HG03575 (cell line): ENCODE measurements around the gene ZNF423.
"Not testable (repeated sequence)": the region's sequence is repeated elsewhere in the genome, so short reads cannot be mapped to it uniquely, and the experiment has no call there.

Experiments used
- ATAC-seq: cut with Tn5 transposase; IDR thresholded peaks from one replicate; pipeline ENCODE4 v1.9.1; 2021; ENCODE audit not compliant: unreplicated experiment, insufficient number of reproducible peaks, low FRiP score; ENCODE audit errors: extremely low read depth

ZNF423 gene

DNA sequence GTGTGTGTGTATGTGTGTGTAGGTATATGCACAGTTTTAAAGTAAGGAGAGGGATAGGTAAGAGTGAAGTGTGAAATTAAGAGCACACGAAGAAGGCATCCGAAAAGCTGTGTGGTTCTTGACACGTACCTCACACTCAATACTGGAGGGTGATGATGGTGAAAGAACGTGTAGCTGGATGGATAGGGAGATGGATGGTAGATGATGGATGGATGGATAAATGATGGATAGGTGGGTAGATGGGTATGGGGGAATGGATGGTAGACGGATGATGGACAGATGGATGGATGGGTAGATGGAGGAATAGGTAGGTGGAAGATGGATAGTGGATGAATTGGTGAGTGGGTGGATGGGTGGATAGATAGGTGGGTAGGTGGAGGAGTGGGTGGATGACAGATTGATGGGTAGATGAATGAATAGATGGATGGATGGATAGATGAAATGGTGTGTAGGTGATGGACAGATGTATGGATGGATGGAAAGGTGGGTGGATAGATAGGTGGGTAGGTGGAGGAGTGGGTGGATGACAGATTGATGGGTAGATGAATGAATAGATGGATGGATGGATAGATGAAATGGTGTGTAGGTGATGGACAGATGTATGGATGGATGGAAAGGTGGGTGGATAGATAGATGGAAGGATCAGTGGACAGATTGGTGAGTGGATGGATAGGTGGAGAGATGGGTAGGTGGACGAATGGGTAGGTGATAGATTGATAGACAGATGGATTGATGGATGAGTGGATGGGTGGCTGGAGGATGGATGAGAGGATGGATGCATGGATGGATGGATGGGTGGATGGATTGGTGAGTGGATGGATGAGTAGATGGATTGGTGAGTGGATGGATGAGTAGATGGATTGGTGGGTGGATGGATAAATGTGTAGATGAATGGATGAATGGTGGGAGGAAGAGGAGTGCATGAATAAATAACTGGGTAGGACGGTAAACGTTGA is 349.6 kb downstream of the ZNF423 start:
- ATAC-seq, result not testable (repeated sequence)

DNA sequence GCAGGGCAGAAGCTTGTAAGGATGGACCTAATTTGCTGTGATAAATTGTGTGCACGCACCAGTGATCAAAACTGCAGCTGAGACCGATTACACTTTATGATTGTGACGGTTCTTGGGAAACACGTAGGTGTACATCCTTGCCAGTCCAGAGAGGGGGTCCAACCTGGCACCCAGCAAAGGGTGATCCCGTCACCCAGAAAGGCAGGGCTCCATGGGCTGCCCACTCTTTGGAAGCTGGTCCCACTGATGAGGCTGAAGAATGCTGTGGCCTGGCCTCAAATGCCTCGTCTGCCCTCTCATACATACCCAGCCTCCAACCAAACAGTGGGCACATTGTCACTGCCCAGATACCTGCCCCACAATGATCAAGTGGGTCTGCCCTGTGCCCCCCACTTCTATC is 350.4 kb downstream of the ZNF423 start:
- ATAC-seq, result no peak

DNA sequence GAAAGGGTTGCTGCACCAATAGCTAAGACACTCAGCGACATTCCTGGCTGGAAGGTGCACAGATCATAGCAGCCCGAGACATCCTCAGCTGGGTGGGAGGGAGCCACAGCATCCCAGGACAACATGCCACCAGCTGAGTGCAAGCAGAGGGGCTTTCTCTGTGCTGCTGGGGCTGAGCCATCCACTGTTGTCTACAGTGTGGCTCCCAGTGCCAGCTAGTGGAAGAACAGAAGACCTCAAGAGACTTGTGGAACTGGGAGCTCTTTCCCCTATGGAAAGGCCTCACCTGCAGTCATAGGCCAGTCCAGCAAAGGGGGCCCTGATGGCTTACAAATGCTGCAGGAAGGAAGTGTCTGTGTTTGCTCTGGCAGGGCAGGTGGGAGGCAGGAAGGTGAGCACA is 351.3 kb downstream of the ZNF423 start:
- ATAC-seq, result no peak

DNA sequence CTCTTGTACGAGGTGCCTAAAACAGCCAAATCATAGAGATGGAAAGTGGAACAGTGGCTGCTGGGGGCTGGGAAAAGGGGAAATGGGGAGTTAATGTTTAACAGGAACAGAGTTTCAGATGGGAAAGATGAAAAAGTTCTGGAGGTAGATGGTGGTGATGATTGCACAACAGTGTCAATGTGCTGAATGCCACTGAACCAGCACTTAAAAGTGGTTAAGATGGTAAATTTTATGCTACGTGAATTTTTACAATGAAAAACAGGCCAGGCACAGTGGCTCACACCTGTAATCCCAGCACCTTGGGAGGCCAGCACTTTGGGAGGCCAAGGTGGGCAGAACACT is 351.9 kb downstream of the ZNF423 start:
- no peak for ATAC-seq

DNA sequence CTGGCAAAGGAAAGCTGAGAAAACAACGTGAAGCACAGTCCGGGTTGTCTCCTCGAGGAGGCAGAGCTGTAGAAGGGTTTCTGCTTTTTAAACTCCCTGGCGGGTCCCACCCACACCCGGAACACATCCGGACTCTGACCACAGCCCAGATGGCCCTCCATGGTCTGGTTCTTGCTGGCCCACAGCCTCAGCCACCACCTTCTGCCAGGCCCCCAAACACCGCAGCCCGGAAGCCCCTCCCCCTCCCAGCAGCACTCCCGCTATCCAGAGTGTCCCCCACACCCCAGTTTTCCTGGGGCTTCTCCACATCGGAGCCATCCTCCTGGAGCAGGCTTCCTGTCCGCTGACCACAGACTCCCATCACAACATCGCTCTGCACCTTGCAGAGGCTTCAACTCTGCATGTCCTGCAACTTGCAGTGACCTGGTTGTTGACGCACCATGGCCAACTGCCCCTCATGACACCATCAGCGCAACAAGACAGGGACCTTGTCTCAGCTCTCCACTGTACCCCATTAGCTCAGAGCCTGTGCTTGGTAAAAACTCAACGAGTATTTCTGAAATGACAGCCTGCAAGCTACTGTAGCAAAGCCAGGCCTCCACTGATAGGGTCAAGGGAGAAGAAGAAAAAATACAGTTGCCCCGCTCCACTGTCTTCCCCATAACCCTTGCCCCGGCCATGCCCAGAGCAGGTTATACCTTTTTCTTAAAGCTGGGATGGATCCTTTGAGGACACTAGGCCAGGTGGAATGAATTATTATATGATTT is 352.5 kb downstream of the ZNF423 start:
- no peak for ATAC-seq

DNA sequence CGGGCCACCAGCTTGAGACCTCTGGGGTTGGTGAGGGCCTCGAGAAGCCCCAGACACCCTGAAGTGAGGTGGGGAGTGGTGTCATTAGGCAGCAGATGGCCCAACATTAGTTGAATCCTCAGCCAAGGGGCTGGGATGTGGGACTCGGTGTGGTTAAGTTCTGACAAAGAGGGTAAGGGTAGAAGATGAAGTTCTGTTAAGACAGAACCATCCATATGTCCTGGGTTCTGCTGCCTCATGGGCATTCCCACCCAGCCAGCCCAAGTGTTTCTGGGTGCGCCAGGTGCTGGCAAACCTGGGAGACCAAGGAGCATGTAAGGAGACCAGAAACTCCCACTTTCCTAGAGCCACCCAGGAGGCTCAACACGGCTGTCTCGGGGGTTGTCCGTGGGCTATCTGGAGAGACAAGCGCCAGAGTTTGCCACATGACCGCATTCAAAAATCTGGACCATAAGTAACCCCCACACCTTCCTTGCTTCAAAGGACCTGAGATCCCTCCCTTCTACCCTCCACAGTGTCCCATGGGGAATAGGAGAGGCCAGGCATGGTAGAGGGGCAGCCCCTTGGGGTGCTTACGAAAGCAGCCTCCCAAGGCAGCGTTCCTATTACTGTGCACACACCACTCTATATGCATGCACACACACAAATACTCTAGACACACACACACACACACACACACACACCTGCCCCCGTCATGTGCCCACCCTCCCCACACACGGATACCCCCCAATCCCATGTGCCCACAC is 353.6 kb downstream of the ZNF423 start:
- no peak for ATAC-seq

DNA sequence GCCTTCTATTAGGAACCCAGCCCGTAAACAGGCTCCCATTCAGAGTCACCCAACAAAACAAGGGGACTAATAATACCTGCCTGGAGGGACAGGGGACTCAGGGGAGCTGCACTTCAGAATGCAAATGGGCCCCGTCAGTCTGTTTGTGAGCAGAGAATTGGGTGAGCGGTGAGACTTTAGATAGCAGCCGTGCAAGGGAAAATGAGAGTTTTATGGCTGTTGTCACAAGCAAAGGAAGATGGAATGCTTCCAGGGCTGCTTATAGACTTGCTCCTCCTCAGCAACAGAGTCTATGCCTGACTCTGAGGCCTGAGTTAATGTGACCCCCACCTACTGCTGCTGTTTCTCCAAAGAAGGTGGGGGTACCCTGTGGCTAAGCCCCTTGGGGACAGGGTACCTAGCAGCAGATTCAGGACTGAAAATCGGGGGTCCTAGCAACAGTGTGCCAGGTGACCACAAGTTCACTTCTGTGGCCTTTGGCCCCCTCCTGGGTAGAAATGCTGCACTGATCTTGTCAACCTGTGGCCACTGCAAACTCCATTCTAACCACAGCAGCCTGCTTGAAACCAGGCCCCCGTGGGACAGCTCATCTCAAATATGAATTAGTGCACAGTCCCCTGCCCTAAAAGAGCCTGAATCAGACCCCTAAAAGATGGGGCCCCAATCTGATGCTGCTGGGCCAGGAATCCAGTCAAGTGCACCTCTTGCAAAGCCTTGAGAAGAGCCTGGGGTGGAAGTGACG is 355.9 kb downstream of the ZNF423 start:
- ATAC-seq, result no peak

DNA sequence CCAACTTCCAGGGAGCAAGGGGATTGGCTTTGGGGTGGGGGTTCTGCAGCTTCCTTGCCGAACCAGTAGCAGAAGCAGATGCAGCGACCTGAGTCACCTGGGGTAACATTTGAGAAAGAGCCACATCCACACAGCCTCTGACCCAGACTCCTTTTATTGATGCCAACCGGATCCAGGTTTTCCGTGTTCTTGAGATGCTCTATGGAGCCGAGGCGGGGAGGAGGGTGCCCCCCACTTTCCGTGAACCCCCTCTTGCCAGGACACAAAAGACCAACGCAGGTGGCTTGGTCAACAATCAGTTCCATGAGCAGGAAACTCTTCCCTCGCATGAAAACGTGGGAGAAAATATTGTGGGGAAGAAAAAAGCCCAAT is 356.5 kb downstream of the ZNF423 start:
- no peak for ATAC-seq

DNA sequence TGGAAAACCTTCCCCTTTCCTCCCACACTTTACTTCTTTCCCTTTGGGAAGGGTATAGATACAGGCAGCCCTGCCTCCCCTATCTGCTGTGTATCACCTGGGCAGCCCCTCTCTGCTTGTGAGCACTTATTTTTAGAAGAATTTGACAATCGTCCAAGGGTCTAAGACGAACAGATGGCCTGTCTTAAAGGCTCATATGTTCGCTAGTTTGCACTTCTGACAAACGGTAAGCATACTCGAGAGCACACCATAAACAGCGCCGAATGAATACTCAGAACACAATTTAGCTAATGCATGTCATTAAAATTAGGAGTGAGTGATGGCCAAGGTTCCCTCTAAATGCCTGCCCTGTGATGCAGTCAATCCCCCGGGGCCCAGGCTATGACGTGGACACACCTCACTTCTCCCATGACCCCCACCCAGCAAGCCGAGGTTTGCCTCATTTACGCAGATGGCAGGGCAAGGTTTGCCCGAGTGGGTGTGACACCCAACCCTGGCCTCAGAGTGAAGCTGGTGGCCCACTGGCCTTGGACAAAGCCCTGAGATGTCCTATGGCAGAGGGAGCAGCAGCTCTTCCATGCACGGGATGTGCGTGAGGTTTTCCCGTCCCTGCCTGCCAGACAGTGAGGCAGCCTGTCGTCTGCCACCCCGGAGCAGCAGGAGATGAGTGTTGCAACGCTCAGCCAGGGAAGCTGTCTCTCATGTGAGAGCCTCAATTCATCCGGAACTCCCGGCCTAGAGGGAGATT is 357.1 kb downstream of the ZNF423 start:
- no peak for ATAC-seq

DNA sequence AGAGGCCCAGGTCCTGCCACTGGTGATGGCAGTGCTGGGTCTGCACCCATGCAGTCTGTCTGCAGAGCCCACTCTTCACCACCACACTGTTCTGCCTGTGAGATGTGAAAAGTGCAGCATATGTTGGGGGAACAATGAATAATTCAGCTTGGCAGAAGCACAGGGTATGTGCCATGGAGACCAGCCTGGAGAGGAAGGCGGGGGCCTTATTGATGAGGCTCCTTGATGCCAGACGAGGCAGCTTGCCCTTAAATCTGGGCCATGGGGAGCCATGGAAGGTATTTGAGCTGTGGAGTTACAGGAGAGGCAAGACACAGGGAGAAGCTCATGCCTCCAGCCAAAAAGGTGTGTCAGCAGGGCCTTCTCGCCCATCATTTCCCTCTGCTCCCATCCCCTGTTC is 357.6 kb downstream of the ZNF423 start:
- no peak for ATAC-seq

DNA sequence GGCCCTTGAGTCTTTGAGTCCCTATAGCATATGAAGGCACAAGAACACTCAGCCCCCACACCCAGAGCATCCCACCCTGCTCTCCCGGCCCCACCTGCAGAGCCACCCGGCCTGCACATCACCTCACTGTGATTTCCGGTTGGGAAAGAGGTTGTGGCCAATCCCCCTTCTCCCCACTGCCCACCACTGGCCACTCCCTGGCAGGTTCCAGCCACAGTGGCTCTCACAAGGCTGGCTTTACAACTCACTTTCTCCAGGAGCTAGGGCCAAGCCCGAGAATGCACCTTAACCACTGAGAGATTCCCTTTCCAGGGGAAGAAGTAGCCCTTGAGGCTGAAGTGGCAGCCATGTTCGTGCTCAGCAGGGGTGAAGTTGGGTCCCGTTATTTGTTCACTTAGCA is 358.4 kb downstream of the ZNF423 start:
- no peak for ATAC-seq

DNA sequence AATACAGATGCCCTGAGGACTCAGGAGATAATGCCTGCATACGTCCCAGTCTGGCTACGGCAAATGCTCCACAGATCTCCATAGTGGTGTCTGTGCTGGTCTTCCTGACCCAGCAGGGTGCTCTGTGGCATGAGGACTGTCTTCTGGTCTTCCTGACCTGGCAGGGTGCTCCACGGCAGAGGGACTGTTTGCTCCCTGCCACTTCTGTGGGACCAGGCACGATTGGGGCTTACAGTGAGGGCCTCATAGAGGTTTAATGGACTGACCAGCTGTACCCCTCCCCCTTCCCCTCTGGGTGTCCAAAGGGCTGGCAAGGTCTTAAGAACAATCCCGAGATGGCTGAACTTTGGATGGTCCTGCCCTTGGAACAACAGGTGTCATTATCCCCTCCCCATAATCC is 359.3 kb downstream of the ZNF423 start:
- no peak for ATAC-seq

DNA sequence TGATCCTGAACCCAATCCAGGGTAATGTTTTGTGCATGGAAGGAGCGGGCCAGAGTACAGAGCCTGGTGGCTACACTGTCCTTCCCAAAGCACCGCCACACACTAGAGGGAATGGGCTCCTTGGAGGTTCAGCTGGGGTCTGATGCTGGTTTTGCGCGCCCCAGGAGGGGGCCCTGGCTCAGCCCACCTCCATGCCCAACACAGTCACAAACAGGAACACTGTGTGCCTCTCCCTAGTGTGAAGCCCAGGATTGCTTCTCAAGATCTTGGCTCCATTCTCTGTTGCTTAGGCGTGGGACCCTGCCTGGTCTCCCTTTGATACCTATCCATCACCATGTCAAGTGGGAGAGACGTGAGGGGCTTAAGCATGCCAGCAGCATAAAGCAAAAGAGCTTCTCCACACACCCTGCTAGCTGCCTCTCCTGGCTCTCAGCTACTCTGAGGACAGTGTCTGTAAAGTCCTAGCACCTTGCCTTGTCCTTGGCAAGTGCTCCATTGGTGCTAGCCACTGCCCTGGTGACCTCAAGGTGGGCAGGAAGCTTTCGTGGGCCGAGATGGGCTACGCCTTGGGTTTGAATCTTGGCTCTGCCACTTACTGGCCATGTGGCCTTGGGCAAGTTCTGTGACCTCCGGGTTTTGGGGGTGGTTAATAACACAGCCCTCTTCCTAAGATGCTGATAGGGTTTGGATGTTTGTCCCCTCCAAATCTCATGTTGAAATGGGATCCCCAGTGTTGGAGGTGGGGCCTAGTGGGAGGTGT is 360.1 kb downstream of the ZNF423 start:
- ATAC-seq, result no peak

DNA sequence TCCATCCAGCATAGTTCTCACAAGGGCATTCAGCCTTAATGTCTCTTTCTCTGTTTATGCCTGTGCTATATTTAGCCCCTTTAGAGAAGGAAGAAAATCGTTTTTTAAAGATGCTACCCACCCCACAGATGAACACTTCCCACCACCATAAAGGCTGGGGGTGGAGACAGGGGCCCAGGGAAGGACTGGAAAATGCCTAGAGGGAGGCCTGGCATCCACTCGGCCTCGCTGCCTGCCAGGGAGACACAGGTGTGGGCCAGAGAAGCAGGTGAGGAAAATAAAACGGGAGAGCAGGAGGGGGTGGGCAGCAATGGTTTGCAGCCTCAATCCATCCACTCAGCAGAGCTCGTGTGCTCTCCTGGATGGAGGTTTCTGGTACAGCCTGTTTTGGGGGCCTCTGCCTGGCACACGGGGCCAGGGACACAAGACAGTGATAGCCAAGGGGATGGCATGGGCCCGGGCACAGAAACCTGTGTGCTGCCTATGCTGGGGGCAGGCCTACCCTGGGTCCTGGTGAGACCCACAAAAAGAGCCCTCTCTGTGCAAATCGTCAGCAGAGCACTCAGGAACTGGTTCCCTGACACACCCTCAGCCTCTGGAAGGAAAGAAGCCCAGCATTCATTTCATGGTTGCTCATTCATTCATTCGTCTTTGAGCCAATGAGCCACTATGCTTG is 360.9 kb downstream of the ZNF423 start:
- ATAC-seq, result no peak

DNA sequence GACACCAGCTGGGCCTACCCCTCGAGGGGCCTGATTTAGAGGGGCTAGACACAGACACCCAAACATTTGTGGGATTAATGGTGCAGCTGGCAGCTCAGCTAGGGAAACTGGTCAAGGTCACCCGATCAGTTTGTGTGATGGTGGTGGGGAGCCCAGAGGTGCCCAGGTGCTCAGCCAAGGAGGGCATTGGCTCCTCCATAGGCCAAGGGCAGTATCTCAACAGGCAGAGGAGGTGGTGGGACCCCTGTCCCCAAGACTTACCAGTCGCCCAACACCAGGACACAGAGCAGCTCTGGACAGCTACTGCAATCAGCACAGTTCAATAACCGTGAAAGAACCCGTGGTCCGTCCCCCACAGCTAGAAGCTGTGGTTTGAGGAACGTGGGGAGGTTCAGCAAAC is 361.4 kb downstream of the ZNF423 start:
- ATAC-seq, result no peak

DNA sequence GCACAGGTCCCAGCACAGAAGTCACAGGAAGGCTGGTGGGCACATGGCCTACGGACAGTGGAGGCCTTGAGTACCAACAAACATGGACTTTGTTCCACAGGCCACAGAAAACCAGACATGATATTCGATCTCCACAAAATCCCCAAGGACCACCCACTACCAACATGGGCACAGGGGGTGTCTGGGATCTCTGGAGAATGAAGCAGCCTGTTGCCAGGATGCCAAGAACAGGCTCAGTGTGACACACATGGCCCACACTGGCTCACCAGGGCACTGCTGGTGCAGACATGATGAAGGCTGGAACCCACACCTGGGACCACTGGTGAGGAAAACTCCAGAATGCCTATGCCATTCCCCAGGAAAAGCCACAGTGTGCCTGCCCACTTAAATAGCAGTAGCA is 362.1 kb downstream of the ZNF423 start:
- ATAC-seq, result no peak

DNA sequence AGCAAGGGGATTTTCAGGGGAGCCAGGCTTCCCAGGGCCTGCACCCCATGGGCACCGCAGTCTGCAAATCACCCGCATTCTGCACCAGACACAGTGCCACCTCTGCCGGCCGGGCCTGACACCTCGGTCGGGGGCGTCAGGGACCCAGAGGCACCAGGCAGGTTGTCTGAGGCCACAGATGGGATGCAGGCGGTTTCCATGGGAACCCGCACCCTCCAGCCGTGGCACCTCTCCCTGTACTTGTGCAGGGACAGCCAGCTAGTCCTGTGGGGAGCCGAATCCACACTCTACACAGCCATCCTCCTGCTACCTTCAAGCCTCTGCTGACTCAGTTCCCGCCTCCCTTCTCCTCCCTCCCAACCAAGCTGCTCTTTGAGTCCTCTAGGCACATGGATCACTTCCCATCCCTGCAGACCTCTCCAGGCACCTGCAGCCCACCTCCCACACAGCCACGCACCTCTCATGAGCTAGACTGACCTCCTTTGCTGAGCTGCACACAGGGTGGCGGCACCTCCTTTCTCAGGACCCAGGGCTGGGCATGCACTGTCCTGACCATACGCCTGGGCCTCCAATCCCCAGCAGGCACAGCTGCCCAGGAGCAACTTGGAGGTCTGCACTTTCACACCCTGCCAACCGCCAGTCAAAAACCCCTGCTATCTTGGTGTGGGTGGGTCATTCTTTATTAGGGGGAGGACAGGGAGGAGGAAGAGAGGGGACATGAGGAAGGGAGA is 362.9 kb downstream of the ZNF423 start:
- ATAC-seq, result no peak
